SU-DHL-6 (cell line): ENCODE measurements around the gene SPHKAP.

Experiments used
- CTCF ChIP-seq: fragments of 200-600 bp; sonication (generic); IDR thresholded peaks from one replicate; pipeline ENCODE4 v1.5.1; 2017; ENCODE audit warnings: antibody characterized with exemption, mild to moderate bottlenecking, low read length, moderate library complexity; ENCODE audit not compliant: insufficient read depth, poor library complexity, severe bottlenecking
- EZH2phosphoT487 ChIP-seq: fragments of 200-600 bp; sonication (generic), shearing (Covaris generic); conservative IDR thresholded peaks from 2 replicates; pipeline ENCODE4 v1.6.1; 2018; ENCODE audit warnings: mild to moderate bottlenecking, antibody characterized with exemption, low read length, moderate library complexity, mixed read lengths

GRCh38 chr2:228180181-228181097, 1.0 kb downstream of the SPHKAP start:
- TF ChIP-seq CTCF (no peak), EZH2phosphoT487 (no peak)
